Spinal cord (tissue), 10 donors: ENCODE measurements around the gene PIK3R6. TPM values are rescaled to one million over a fixed set of nuclear protein-coding genes. Genes with fewer than 3 reads are reported as not detected.

ENCODE experiments used
- DNase-seq, 6 donors: peaks; one replicate each; pipeline versions ENCODE4 v3.0.0 to v3.0.0-alpha.2; 2013 to 2015; ENCODE audit warnings: low spot score in 6 of 6, low read depth in 4 of 6
- H3K27ac ChIP-seq: one replicate; pipeline ENCODE4 v1.5.1; 2013; ENCODE audit warnings: low read depth, low read length, control low read depth
- H3K27me3 ChIP-seq: one replicate; pipeline ENCODE4 v1.6.1; 2013; ENCODE audit warnings: low read length; ENCODE audit not compliant: control insufficient read depth, insufficient read depth
- H3K36me3 ChIP-seq: one replicate; pipeline ENCODE4 v1.6.1; 2013; ENCODE audit warnings: low read length; ENCODE audit not compliant: control insufficient read depth, insufficient read depth
- H3K4me1 ChIP-seq: one replicate; pipeline ENCODE4 v1.6.1; 2013; ENCODE audit warnings: low read length; ENCODE audit not compliant: control insufficient read depth, insufficient read depth
- H3K4me3 ChIP-seq: one replicate; pipeline ENCODE4 v1.5.1; 2013; ENCODE audit warnings: low read depth, low read length, control low read depth
- H3K9me3 ChIP-seq: one replicate; pipeline ENCODE4 v1.6.1; 2013; ENCODE audit warnings: low read length; ENCODE audit not compliant: control insufficient read depth, insufficient read depth
- WGBS: methylation state at CpG from one replicate; pipeline ENCODE4 v1.1.5; 2013; ENCODE audit warnings: missing lambda C conversion rate; ENCODE audit not compliant: insufficient coverage; 5-methylcytosine and 5-hydroxymethylcytosine counted together
- polyA plus RNA-seq, 2 donors: library from polyadenylated mRNA; unstranded; fragments of 120-200 nt; gene quantifications; one replicate each; pipeline ENCODE4 v1.2.1, GENCODE V29; 2013; ENCODE audit not compliant: insufficient read length in 2 of 2
- total RNA-seq, 2 donors: library from RNA; depleted of rRNA in 1 of 2; stranded (reverse); fragments of 120-200 nt in 1 of 2; fragments of >200 nt in 1 of 2; gene quantifications; one replicate each; pipeline versions ENCODE4 v1.2.3 to v1.2.4, GENCODE V29; 2013 to 2014
- donor health status: healthy.

PIK3R6 gene
- total and polyA plus RNA-seq, 4 donors, result 0.50 to 4.7 (median 2.1) TPM

GRCh38 chr17:8841844-8842243, 25.6 kb downstream of the PIK3R6 start:
- H3K9me3 ChIP-seq, result no peaks in the 10 kb centered on the region
- 83% methylated on average over 2 of the region's 4 CpGs for WGBS
- peaks cover 4% of the 10 kb centered on the region for H3K4me1 ChIP-seq
- no peak overlapping the region for H3K4me3 ChIP-seq
- no peaks in the 10 kb centered on the region for H3K36me3 ChIP-seq
- no peak for DNase-seq
- no peak overlapping the region for H3K27ac ChIP-seq
- no peaks in the 10 kb centered on the region for H3K27me3 ChIP-seq

- no peak for DNase-seq
- no peak overlapping the region for H3K4me3 ChIP-seq
- H3K27ac ChIP-seq, result no peak overlapping the region
Observed at GRCh38 chr17:8839410-8839935, 28.0 kb downstream of the PIK3R6 start.

GRCh38 chr17:8838551-8839095, 28.9 kb downstream of the PIK3R6 start:
- H3K27ac ChIP-seq, result no peak overlapping the region
- peaks cover 4% of the 10 kb centered on the region for H3K4me1 ChIP-seq
- H3K9me3 ChIP-seq, result no peaks in the 10 kb centered on the region
- no peaks in the 10 kb centered on the region for H3K27me3 ChIP-seq
- no peak for DNase-seq
- H3K36me3 ChIP-seq, result no peaks in the 10 kb centered on the region
- 96% methylated on average over 11 of the region's 12 CpGs for WGBS
- H3K4me3 ChIP-seq, result no peak overlapping the region

More at GRCh38 chr17:8839410-8839935, 28.0 kb downstream of the PIK3R6 start:
- Histone ChIP-seq H3K27me3 (no peaks in the 10 kb centered on the region), H3K9me3 (no peaks in the 10 kb centered on the region), H3K4me1 (peaks cover 4% of the 10 kb centered on the region), H3K36me3 (no peaks in the 10 kb centered on the region)
- WGBS, result 42% methylated on average over 6 of the region's 11 CpGs

- Histone ChIP-seq H3K4me1 (peaks cover 9% of the 10 kb centered on the region), H3K4me3 (no peak overlapping the region), H3K36me3 (no peaks in the 10 kb centered on the region), H3K27ac (no peak overlapping the region), H3K9me3 (no peaks in the 10 kb centered on the region), H3K27me3 (peaks cover 4% of the 10 kb centered on the region)
- DNase-seq, result no peak
- 54% methylated on average over 8 of the region's 8 CpGs for WGBS
Observed at GRCh38 chr17:8837563-8838075, 29.9 kb downstream of the PIK3R6 start.

- H3K9me3 ChIP-seq, result no peaks in the 10 kb centered on the region
- H3K36me3 ChIP-seq, result no peaks in the 10 kb centered on the region
- no peak for DNase-seq
- no peak overlapping the region for H3K27ac ChIP-seq
- 76% methylated on average over 12 of the region's 15 CpGs for WGBS
- H3K4me1 ChIP-seq, result peaks cover 11% of the 10 kb centered on the region
- peaks cover 6% of the 10 kb centered on the region for H3K27me3 ChIP-seq
- H3K4me3 ChIP-seq, result no peak overlapping the region
Observed at GRCh38 chr17:8836821-8837562, 30.5 kb downstream of the PIK3R6 start.

GRCh38 chr17:8835631-8836364, 31.7 kb downstream of the PIK3R6 start:
- Histone ChIP-seq H3K27me3 (peaks cover 6% of the 10 kb centered on the region), H3K4me3 (no peak overlapping the region), H3K4me1 (peaks cover 11% of the 10 kb centered on the region), H3K36me3 (no peaks in the 10 kb centered on the region), H3K27ac (no peak overlapping the region), H3K9me3 (no peaks in the 10 kb centered on the region)
- no peak for DNase-seq
- 89% methylated on average over 6 of the region's 6 CpGs for WGBS

- Histone ChIP-seq H3K4me1 (peaks cover 11% of the 10 kb centered on the region), H3K9me3 (no peaks in the 10 kb centered on the region), H3K4me3 (no peak overlapping the region), H3K27ac (no peak overlapping the region), H3K36me3 (no peaks in the 10 kb centered on the region), H3K27me3 (peaks cover 6% of the 10 kb centered on the region)
- no peak for DNase-seq
- WGBS, result 92% methylated on average over 14 of the region's 14 CpGs
Observed at GRCh38 chr17:8835106-8835505, 32.4 kb downstream of the PIK3R6 start.

GRCh38 chr17:8832711-8833352, 34.6 kb downstream of the PIK3R6 start:
- 25% methylated on average over 33 of the region's 33 CpGs for WGBS
- DNase-seq, result no peak
- Histone ChIP-seq H3K4me1 (peaks cover 7% of the 10 kb centered on the region), H3K9me3 (no peaks in the 10 kb centered on the region), H3K36me3 (peaks cover 4% of the 10 kb centered on the region), H3K27ac (no peak overlapping the region), H3K4me3 (no peak overlapping the region), H3K27me3 (peaks cover 6% of the 10 kb centered on the region)

GRCh38 chr17:8831234-8831849, 36.1 kb downstream of the PIK3R6 start:
- Histone ChIP-seq H3K4me1 (peaks cover 7% of the 10 kb centered on the region), H3K9me3 (no peaks in the 10 kb centered on the region), H3K27ac (no peak overlapping the region), H3K36me3 (peaks cover 4% of the 10 kb centered on the region), H3K27me3 (peaks cover 6% of the 10 kb centered on the region), H3K4me3 (no peak overlapping the region)
- no peak for DNase-seq
- 98% methylated on average over 6 of the region's 7 CpGs for WGBS
